ENCODE data around the gene SLC5A5.

The SLC5A5 gene

DNA sequence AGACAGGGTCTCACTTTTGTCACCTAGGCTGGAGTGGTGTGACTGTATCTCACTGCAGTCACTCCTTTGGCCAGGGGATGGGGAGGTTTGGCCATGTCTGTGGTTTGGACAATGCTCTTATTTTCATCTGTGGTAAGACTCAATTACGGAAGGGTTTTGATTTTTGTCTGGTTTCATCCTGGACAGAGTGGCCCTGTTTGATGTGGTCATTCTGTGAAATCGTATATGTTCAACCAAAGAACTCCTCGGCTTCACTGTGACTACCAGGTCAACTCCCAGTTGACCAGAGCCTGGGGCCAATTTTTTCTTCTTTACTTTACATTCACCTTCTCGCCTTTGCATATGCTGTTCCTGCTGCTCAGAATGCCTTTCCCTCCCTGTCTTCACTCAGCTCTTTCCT is 54.3 kb downstream of the SLC5A5 start:
- no peak for FAIRE-seq

- FAIRE-seq: no peak
These were observed 57.3 kb downstream of the SLC5A5 start for GRCh38 chr19:17929056-17929455.

DNA sequence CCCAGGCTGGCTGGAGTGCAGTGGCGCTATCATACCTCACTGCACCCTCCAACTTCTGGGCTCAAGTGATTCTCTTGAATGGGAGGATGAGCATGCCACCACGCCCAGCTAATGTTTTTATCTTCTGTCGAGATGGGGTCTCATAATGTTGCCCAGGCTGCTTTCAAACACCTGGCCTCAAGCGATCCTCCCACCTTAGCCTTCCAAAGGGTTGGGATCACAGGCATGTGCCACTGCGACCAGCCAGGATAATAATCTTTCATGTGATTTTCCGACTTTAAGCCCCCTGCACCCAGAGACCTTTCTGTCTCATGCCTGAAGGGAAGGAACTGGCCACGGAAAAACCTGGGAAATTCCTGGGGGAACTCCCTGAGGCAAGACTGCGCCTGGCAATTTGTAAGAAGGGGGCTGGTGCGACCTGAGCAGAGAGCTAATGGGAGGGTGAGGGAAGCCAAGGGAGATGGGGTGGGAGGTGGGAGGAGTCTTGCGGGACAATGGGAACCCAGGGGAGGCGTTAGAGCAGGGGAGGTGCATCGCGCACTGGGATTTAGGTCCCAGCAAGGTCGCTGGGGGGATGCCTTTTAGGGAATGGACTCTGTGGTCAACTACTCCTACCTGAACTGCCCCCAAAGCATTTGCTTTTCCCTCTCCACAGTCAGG is 59.9 kb downstream of the SLC5A5 start:
- no peak for FAIRE-seq

GRCh38 chr19:17932485-17933338 is 61.0 kb downstream of the SLC5A5 start, which contains the start of gene CCDC124:
Gene CCDC124, plus strand, starts transcription at chr19:17933015. Its CDS starts 3,406 bp downstream, at chr19:17936421.
- no peak for FAIRE-seq

DNA sequence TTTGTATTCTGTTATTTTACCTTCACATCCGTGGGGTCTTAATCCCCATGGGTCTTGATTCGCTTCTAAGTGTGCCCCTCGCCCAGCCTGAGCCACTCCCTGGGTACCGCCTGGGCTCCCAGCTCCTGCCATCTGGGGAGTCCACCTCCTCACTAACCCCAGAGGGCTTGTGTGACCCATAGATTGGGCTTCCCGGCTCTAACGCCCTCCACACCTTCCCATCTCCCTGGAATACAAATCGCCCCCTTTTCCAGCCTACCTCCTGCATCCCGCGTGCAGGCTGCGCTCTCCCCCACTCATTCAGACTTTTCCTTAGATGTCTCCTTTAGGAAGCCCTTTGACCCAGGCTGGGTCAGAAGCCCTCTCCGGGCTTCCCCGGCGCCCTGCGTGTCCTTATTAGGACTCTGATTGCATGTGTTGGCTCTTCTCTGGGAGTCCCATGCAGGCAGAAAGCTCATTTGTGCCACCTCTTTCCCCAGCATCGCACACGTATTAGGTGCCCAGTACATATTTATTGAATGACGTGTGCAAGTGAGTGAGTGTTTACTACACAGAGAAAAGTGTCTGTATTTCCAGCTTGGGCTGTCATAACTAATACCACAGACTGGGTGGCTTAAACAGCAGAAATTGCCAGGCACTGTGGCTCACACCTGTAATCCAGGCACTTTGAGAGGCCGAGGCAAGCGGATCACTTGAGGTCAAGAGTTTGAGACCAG is 61.8 kb downstream of the SLC5A5 start:
- FAIRE-seq: no peak

DNA sequence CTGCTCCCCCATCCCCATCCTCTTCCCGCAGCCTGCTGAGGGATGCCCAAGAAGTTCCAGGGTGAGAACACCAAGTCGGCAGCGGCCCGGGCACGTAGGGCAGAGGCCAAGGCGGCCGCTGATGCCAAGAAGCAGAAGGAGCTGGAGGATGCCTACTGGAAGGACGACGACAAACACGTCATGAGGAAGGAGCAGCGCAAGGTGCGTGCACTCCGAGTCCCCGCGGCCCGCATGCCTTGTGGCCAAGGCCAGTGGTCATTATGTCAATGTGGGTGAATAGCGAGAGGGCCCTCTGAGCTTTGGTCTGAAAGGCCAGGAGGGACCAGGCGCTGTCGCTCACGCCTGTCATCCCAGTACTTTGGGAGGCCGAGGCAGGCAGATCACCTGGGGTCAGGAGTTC is 64.6 kb downstream of the SLC5A5 start:
- FAIRE-seq: no peak

DNA sequence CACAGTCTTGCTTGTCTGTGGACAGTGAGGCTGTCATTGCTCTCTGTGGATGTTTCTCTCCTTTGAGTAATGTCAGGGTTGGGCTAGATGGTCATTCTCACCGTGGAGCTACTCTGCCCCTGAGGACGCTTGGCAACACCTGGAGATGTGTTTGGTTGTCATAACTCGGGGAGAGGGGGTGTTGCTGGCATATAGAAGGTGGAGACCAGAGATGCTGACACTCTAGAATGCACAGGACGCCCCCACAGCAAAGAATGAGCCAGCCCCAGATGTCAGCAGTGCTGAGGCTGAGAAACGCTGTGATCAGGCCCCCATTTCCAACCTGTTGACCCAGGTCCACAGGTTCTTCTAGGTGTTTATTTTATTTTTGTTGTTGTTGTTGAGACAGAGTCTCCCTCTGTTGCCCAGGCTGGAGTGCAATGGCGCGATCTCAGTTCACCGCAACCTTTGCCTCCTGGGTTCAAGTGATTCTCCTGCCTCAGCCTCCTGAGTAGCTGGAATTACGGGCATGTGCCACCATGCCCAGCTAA is 65.7 kb downstream of the SLC5A5 start:
- FAIRE-seq: no peak

DNA sequence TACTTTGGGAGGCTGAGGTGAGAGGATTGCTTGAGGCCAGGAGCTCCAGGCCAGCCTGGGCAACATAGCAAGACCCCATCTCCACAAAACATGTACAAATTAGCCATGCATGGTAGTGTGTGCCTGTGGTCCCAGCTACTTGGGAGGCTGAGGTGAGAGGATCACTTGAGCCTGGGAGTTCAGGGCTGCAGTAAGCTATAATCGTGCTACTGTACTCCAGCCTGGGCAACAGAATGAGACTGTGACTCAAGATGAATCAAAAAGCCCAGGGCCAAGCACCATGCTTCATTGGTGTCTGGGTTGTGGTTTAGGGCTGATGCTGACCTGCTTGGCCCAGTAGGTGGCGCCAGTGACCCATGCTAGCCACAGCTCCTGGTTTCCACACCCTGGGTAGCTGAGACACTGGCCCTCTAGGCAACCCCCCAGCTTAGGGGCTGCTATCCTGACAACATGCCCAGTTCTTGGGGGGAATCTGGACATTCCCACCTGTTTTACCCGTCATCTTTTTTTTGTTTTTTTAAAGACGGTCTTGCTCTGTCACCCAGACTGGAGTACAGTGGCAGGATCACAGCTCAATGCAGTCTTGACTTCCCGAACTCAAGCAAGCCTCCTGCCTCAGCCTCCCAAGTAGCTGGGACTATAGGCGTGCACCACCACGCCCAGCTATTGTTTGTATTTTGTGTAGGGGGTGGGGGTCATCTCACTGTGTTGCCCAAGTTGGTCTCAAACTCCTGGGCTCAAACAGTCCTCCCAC is 66.5 kb downstream of the SLC5A5 start:
- no peak for FAIRE-seq

DNA sequence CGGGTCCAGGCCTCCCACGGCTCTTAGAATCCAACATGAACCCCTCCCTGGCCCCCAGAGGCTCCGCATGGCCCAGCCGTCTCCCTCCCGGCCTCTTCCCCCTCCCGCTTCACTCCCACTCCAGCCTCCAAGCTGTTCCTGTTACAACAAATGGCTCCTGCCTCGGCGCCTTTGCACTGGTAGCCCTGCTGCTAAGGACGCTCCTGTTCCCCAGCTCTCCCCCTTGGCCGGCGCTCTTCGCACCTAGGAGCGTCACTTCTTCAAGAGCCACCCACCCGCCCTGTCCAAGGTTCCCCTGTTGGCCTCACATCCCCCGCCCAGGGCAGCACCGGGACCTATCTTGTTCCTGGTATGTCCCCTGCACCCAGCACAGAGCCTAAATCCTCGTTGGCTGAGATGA is 70.4 kb downstream of the SLC5A5 start:
- FAIRE-seq: no peak

DNA sequence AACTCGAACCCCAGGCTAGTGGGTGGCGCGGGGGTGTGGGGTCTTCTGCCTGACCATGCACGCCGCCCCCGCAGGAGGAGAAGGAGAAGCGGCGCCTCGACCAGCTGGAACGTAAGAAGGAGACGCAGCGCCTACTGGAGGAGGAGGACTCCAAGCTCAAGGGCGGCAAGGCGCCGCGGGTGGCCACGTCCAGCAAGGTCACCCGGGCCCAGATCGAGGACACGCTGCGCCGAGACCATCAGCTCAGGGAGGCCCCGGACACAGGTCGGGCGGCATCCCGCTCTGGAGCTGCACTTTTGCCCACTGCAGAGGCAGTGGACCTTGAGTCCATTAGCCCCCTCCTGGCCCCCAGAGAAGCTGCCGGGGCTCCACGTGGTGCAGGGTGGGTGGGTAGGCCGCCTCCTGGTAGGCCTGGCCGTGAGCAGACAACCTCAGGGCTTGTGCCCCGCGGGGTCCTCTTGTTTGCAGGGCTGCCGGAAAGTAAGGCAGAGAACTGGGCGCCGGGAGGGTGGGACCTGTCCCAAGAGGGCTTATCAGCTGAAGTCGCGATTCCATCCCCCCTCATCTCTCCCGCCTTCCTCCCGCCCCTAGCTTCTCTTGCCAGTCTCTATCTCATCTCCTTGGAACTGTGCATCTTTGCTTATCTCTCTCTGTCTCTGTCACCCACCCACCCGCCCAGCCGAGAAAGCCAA is 71.0 kb downstream of the SLC5A5 start:
- FAIRE-seq: no peak

DNA sequence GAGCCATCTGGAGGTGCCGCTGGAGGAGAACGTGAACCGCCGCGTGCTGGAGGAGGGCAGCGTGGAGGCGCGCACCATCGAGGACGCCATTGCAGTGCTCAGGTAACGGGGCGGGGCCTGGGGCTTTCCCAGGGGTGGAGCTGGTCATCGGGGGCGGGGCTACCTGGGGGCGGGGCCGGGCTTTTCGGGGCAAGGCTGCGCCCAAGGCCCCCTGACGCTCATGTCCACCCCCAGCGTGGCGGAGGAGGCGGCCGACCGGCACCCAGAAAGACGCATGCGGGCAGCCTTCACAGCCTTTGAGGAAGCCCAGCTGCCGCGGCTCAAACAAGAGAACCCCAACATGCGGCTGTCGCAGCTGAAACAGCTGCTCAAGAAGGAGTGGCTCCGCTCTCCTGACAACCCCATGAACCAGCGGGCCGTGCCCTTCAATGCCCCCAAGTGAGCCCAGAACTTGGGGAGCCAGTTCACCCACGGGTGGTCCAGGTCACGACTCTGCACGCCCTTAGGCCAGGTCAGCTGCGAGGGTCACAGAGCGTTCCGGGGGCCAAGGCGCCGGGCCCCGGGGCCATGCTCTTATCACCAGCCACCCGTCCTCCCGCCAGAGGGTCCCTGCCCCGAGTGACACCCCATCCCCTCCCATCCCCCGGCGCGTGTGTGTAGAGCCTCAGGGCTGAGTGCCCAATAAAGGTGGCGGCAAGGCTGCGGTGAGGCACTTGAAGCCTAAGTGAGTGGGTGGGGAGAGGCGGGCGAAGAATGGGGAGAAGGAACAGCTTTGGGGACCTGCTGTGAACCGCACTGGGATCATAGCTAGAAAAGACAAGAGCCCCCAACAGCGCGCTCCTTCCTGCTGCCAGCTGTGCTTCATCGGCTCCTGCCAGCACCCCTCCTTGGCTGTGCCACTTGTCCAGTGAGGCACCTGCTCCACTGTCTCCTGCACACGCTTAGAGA is 71.8 kb downstream of the SLC5A5 start:
- FAIRE-seq: no peak

- no peak for FAIRE-seq
These were observed 72.6 kb downstream of the SLC5A5 start for GRCh38 chr19:17944301-17944700.
